Sigmoid colon (tissue), 7 donors: ENCODE results near the gene C17orf113. TPM values are rescaled to one million over a fixed set of nuclear protein-coding genes. Genes with fewer than 3 reads are reported as not detected.

ENCODE experiments used
- DNase-seq: peaks from one replicate; pipeline ENCODE4 v3.0.0-alpha.2; 2019
- H3K27ac ChIP-seq, 4 donors: fragments of 200-600 bp; sonication (generic); one replicate each; pipeline ENCODE4 v1.5.1; 2016 to 2019; ENCODE audit warnings: mild to moderate bottlenecking in 1 of 4
- H3K27me3 ChIP-seq, 3 donors: fragments of 200-600 bp; sonication (generic); one replicate each; pipeline ENCODE4 v1.5.1; 2019; ENCODE audit warnings: mild to moderate bottlenecking in 1 of 3
- H3K36me3 ChIP-seq, 4 donors: fragments of 200-600 bp; sonication (generic); one replicate each; pipeline ENCODE4 v1.5.1; 2016 to 2019
- H3K4me1 ChIP-seq, 4 donors: fragments of 200-600 bp; sonication (generic); one replicate each; pipeline ENCODE4 v1.5.1; 2017 to 2019
- H3K4me3 ChIP-seq, 4 donors: fragments of 200-600 bp; sonication (generic); one replicate each; pipeline ENCODE4 v1.5.1; 2017 to 2019; ENCODE audit warnings: mild to moderate bottlenecking in 2 of 4, moderate library complexity in 1 of 4
- H3K9me3 ChIP-seq, 4 donors: fragments of 200-600 bp in 3 of 4; sonication (generic) in 3 of 4; one replicate each; pipeline versions ENCODE4 v1.5.1 to v1.6.1; 2013 to 2019
- CTCF ChIP-seq, 4 experiments: fragments of 450-650 bp in 3 of 4; fragments of 200-600 bp in 1 of 4; IDR thresholded peaks; one replicate each; pipeline ENCODE4 v1.5.1; 2016 to 2019; ENCODE audit warnings: antibody characterized with exemption in 4 of 4, mild to moderate bottlenecking in 3 of 4, moderate library complexity in 2 of 4
- EP300 ChIP-seq, 4 donors: sonication (generic); formaldehyde crosslinking; IDR thresholded peaks; one replicate each; pipeline ENCODE4 v1.6.1; 2017; ENCODE audit warnings: antibody characterized with exemption in 4 of 4
- POLR2A ChIP-seq, 2 donors: fragments of 450-650 bp; IDR thresholded peaks; one replicate each; pipeline ENCODE4 v1.6.1; 2016; ENCODE audit warnings: antibody characterized with exemption in 2 of 2, mild to moderate bottlenecking in 2 of 2, moderate library complexity in 2 of 2
- POLR2AphosphoS5 ChIP-seq, 4 donors: sonication (generic); formaldehyde crosslinking; IDR thresholded peaks; one replicate each; pipeline ENCODE4 v1.6.1; 2017; ENCODE audit warnings: antibody characterized with exemption in 4 of 4
- WGBS, 2 donors: extraction: QIAGEN DNeasy Blood & Tissue Kit; methylation state at CpG; one replicate each; pipeline ENCODE4 v1.1.7; 2013; 5-methylcytosine and 5-hydroxymethylcytosine counted together
- intact Hi-C: fragments of 100-400 bp; cut with DNase I; formaldehyde crosslinking; loops from one replicate; pipeline ENCODE4 v1.15.1; 2023
- polyA plus RNA-seq, 3 donors: library from polyadenylated mRNA; stranded (reverse); fragments of 200-250 nt; gene quantifications; one replicate each; pipeline ENCODE4 v1.2.3, GENCODE V29; 2013
- total RNA-seq, 4 donors: library from RNA; depleted of rRNA; stranded (reverse); fragments of >200 nt; gene quantifications; one replicate each; pipeline ENCODE4 v1.1.0, GENCODE V29; 2016
- donor health status: healthy with polysubstance abuse.
- donor health status: Bipolar disorder and iron deficiency.
- donor health status: healthy.

The C17orf113 gene
- total and polyA plus RNA-seq, 7 donors: 0.23 to 0.71 (median 0.49) TPM

GRCh38 chr17:42078396-42079043 is 28.1 kb upstream of the C17orf113 start:
- no peaks in the 10 kb centered on the region for H3K4me1 ChIP-seq
- no peaks in the 10 kb centered on the region for H3K9me3 ChIP-seq
- DNase-seq: no peak
- no peak for TF ChIP-seq EP300 (IDR thresholded peaks at IDR 0.05)
- no peak for TF ChIP-seq POLR2AphosphoS5 (IDR thresholded peaks at IDR 0.05)
- H3K4me3 ChIP-seq: no peak overlapping the region
- H3K36me3 ChIP-seq: no peaks in the 10 kb centered on the region
- intact Hi-C loops: no loop called here
- no peak overlapping the region for H3K27ac ChIP-seq
- WGBS, 2 donors: 66 to 79% methylated on average over 8 of the region's 8 CpGs
- H3K27me3 ChIP-seq: peaks cover 0 to 10% (median 0%) of the 10 kb centered on the region in 3 donors

DNA sequence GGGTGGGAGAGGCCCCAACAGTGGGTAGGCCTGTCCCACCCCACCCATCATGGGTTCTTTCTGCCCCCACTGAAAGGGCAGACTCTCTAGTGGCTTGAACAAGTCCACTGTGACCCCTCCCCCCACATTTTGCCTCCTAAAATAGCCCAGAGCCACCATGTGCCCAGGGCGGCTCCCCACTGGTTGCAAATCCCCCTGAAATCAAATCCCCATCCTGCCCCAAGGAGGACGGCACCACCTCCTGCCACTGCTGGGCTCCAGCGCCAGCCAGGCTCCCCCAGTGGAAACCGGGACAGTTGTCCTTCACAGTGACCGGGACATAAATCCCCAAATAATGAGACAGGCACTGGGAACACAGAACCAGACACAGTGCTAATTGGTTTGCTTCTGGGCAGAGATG is 27.4 kb upstream of the C17orf113 start:
- 88 to 93% methylated on average over 5 of the region's 5 CpGs for WGBS, 2 donors
- peaks cover 0 to under 1% (median 0%) of the 10 kb centered on the region in 4 donors for H3K4me1 ChIP-seq
- DNase-seq: no peak
- H3K4me3 ChIP-seq: no peak overlapping the region
- intact Hi-C loops: no loop called here
- no peak for TF ChIP-seq POLR2A (IDR thresholded peaks at IDR 0.05)
- TF ChIP-seq EP300 (IDR thresholded peaks at IDR 0.05): no peak
- no peak for TF ChIP-seq CTCF (IDR thresholded peaks at IDR 0.05)
- no peak for TF ChIP-seq POLR2AphosphoS5 (IDR thresholded peaks at IDR 0.05)
- no peaks in the 10 kb centered on the region for H3K9me3 ChIP-seq
- H3K27ac ChIP-seq: no peak overlapping the region
- peaks cover 2 to 18% (median 3%) of the 10 kb centered on the region in 3 donors for H3K27me3 ChIP-seq
- no peaks in the 10 kb centered on the region for H3K36me3 ChIP-seq

GRCh38 chr17:42076797-42077559 is 26.6 kb upstream of the C17orf113 start:
- Histone ChIP-seq H3K4me3 (no peak overlapping the region), H3K27ac (no peak overlapping the region), H3K27me3 (peaks cover 10 to 25% (median 11%) of the 10 kb centered on the region in 3 donors), H3K36me3 (no peaks in the 10 kb centered on the region), H3K9me3 (no peaks in the 10 kb centered on the region), H3K4me1 (peaks cover 0 to 8% (median 7%) of the 10 kb centered on the region in 4 donors)
- WGBS, 2 donors: 69 to 79% methylated on average over 4 of the region's 4 CpGs
- DNase-seq: no peak
- intact Hi-C loops: no loop called here
- TF ChIP-seq POLR2A (IDR thresholded peaks at IDR 0.05): no peak
- TF ChIP-seq POLR2AphosphoS5 (IDR thresholded peaks at IDR 0.05): no peak
- no peak for TF ChIP-seq CTCF (IDR thresholded peaks at IDR 0.05)
- no peak for TF ChIP-seq EP300 (IDR thresholded peaks at IDR 0.05)

GRCh38 chr17:42075789-42076188 is 25.4 kb upstream of the C17orf113 start:
- intact Hi-C loops: no loop called here
- Histone ChIP-seq H3K4me1 (peaks cover 0 to 11% (median 9%) of the 10 kb centered on the region in 4 donors), H3K36me3 (no peaks in the 10 kb centered on the region), H3K4me3 (no peak overlapping the region), H3K27ac (no peak overlapping the region), H3K9me3 (no peaks in the 10 kb centered on the region), H3K27me3 (peaks cover 13 to 37% (median 23%) of the 10 kb centered on the region in 3 donors)
- TF ChIP-seq POLR2A (IDR thresholded peaks at IDR 0.05): no peak
- no peak for TF ChIP-seq CTCF (IDR thresholded peaks at IDR 0.05)
- WGBS, 2 donors: 80 to 82% methylated on average over 6 of the region's 6 CpGs
- no peak for DNase-seq
